ENCODE results near the gene POPDC2. TPM values are rescaled to one million over a fixed set of nuclear protein-coding genes. Genes with fewer than 3 reads are reported as not detected.

Gene POPDC2
- total RNA-seq, 1 donor from 2014 or later: 2.6 TPM

DNA sequence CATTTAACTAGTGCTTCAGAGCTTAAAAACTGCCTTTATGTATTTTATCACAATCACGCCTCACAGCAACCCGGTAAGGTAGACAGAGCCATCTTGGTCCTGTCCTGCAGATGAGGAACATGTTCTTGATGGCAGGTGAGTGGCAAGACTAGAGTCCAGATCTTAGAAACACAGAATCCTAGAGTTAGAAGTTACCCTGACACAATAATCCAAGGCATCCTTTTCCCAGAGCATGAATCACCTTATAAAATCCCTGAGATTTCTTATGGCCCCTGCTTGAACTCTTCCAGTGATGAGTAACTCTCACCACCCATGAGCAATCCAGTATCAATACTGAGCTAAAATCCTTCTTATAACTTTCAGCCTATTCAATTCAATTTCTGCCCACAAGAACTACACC is 16.9 kb downstream of the POPDC2 start:
- intact Hi-C loops (cut with micrococcal nuclease): no loop called here

DNA sequence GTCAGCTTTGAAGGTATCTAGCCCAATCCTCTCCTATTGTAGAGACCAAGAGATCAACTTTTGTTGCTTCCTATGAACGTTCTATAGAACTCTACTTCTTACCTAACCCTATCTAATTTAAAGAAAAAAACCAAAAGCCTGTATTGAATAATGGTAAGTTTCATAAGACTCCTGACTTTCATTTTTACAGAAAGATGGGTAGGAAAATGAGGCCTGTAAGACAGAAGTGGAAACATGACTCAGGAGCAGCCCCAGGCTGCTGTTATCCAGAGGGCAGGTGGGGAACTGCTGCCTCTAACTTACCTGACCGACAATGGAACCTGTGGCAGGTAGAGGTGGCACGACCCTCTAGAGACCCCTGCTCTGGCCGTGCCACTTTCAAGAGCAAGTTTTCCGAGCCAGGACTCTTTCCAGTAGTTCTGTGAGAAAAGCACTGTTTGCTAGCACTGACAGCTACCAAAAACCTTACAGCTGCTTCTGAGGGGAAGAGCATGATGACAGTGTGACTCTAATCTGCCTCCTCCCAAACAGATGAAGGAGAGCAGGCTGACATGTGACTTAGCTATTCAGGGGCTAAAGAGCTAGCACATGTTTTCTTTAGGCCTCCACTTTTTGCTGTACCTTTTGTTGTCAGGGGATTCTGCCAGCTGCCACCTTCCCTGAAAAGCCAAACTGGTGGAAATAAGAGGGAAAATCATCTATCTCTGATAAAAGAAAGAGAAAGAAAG is 17.5 kb downstream of the POPDC2 start:
- intact Hi-C loops (cut with micrococcal nuclease): no loop called here

DNA sequence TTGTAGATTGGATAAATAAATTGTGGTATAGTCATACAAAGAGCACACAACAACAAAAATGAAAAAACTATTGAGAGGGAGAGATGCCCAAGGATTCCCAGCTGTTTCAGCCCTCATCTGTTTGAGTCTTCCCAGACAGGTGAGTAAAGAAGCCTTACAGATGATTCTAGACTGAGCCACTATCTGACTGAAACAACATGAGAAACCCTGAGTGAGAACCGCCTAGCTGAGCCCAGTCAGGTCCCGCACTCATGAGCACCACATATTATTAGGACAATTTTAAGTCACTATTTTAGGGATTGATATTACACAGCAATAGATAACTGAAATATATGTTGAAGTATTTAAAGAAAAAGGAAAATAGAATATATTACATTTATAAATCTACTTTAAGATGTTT is 19.0 kb downstream of the POPDC2 start:
- intact Hi-C loops (cut with micrococcal nuclease): no loop called here

DNA sequence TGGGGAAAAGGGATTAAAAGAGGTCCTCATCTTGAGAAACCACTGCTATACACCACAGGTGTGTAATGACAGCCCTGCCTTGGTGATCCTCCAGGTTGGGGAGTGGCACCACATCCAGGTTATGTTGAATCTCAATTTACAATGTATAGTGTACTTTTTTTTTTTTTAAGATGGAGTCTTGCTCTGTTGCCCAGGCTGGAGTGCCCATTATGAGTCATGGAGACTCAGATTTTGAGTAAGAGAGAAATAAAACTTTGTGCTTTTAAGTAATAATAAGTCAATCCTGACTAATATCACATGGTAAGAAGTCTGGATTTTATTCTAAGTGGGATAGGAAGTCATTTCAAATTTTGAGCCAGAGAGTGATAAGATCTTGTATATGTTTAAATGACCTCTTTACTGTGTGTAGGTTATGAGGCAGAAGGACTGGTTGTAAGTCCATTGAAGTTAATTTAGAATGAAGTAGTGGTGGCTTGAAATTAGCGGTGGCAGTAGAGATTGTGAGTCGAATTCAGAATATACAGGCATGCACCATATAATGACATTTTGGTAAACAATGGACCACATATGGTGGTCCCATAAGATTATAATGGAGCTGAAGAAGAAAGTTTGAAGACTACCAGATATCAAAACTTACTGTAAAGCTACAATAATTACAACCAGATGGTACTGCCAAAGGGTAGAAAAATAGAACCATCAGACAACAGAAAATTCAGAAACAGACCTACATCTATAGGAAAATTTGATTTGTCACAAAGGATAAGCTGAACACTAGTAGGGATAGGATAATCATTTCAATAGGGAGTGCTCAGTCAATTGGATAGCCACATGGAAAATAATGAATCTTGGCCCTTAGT is 20.7 kb downstream of the POPDC2 start:
- intact Hi-C loops (cut with micrococcal nuclease): loop anchor here (1.0 to 5.0 kb wide), 9 partner anchors 38 to 455 kb away; partner anchors contain the start of genes B4GALT4, COX17, GSK3B and POGLUT1

DNA sequence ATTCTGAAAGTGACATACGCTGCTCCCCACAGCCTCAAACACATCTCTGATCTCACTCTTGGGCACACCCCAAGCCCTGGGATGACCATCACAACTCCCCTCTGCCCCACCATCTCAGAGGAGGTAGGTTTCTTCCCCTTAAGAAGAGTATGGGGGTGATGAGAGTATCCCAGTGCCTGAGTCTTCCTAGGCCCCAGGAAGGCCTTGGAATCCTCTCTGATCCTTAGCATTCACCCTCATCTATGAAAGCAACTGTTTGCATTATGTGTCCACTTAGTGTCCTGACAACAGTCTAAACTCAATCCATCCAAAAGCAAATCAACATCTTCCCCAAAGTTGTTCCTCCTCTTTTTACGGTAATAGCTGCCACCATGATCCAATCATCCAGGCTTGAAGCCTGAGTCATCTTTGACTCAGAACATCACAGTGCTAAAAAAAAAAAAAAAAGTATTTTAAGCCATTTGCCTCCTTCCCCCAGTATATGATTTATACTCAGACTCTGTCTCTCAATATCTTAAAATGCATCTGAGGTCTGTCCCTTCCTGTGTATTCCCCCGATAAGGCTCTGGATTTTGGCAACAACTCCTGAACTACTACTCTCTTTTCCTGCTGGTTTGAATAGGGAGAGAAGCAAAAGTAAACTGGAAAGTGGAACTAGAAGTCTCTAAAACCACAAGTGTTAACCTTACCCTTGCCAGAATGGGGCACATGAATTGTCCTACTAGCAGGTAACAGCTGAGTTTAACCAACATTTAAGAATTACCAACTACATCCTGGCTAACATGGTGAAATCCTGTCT is 22.5 kb downstream of the POPDC2 start:
- intact Hi-C loops (cut with micrococcal nuclease): loop anchor here (1.0 to 5.0 kb wide), 8 partner anchors 9 to 457 kb away; partner anchors contain the start of genes B4GALT4, GSK3B, TIMMDC1 and TMEM39A

DNA sequence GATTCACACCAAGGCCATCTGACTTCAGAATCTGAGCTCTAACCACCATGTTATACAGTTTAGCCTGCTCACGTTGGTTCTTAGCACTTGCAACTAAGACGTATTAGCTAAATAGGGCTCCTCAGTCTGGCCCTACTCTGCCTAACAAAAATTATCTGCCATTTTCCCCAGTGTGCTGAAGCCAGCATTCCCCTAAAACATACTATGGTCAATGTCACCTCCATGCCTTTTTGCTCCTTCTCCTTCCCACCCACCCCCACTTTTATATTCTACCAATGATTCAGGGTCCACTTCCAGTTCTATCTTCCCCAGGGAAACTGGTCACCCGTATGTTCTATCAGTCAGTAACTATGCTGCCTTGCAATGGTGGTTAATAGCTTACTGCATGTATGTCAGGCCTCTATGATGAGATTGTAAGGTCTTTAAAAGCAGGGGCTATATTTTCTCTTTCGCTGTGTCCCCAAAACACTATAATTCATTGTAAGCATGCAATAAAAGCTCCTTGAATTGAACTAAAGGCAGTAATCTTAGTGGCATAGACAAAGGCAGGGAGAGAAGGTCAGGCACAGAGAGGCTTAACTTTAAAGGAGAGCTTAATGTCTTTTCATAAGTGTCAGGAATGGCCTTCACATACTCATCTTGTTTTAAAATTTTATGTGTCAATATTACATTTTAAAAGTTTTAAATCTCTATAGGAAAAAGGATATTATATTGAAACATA is 23.3 kb downstream of the POPDC2 start:
- intact Hi-C loops (cut with micrococcal nuclease): loop anchor here (1.0 to 5.0 kb wide), 4 partner anchors 8 to 395 kb away; partner anchors contain the start of gene B4GALT4

DNA sequence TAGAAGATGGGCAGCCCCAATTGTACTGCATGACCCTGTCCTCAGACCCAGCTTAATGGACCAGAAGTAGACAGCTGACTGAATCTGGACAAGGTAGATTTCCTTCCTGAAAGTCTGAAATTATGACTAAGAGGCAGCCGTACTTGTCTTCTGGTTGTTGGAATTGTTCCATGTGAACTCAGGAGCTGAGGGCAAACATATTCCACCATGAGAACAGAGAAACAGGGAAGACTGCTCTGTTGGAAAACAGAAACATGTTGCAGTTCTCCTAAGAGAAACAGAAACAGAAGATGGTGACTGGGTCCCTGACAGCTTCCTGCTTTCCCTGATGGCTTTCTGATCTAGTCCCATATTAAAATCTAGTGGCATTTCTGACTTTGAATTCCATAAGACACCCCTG is 24.1 kb downstream of the POPDC2 start:
- intact Hi-C loops (cut with micrococcal nuclease): loop anchor here (5.0 kb wide), 3 partner anchors 54 to 394 kb away; partner anchors contain the start of gene B4GALT4

DNA sequence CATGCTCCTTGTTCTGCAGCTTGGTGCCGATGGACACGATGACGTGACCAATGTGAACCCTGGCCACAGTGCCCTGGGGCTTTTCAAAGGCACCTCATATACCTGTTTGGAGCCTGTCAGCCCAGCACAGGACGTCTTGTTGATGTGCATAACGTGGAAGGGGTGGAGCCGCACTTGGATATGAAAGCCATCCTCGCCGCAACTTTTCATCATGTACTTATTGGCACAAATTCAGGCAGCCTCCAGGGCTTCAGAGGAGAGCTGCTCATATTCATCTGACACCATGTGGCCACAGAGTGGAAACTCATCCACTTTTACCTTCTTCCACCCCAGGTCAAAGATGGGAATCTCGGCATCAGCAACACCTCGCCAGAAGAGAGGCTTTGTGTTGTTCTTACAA is 24.7 kb downstream of the POPDC2 start:
- intact Hi-C loops (cut with micrococcal nuclease): loop anchor here (5.0 kb wide), 3 partner anchors 53 to 393 kb away; partner anchors contain the start of gene B4GALT4

DNA sequence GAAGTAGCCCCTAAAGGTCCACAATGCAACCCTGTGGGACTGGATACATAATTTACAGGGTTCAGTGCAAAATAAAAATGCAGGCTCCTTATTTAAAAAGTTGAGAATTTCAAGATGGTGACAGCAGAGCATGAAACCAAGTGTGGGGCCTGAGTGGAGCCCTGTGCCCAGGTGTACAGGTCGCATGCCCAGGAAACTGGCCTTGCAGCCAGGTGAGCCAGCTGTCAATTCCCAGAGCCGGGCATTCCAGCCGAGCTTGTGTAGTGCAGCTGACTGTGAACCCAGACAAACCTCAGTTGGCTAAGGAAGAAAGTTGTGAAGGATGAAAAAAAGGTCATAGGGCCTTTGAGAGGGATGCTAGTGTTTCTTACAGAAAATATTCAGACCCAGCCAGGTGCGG is 27.6 kb downstream of the POPDC2 start:
- intact Hi-C loops (cut with micrococcal nuclease): no loop called here

DNA sequence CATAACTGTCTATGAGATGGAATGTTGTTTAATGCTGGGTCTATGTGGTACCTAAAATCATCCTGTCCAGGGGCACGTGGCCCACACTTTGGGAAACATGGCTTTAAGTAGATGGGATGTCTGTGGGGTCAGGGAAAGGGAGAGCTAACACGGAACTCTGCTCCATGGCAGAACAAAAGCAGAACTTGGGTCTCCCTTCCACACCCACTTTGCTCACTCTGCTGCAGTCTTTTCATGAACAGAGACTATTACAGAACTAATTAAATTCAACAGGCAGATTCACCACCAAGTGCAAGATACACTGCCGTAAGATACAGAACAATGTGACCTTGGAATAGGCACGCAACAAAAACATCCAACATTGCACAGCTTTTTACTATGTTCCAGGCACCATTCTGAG is 28.2 kb downstream of the POPDC2 start:
- intact Hi-C loops (cut with micrococcal nuclease): no loop called here

DNA sequence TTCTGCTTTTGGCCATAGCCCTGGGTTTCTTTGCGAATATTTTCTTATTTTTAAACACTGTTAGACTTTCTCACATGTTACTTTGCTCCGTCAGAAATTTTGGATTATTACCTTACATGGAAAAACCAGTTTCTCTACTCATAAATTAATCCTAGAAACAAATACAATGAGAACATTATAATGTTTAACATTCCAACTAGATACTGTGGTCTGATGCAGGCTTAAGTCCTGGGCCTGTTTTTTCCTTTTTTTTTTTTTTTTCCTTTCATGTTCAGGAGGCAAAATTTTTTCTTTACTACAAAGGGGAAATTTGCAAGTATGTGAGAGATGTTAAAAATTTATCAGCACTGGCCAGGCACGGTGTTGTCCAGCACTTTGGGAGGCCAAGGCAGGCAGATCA is 28.9 kb downstream of the POPDC2 start:
- intact Hi-C loops (cut with micrococcal nuclease): no loop called here

DNA sequence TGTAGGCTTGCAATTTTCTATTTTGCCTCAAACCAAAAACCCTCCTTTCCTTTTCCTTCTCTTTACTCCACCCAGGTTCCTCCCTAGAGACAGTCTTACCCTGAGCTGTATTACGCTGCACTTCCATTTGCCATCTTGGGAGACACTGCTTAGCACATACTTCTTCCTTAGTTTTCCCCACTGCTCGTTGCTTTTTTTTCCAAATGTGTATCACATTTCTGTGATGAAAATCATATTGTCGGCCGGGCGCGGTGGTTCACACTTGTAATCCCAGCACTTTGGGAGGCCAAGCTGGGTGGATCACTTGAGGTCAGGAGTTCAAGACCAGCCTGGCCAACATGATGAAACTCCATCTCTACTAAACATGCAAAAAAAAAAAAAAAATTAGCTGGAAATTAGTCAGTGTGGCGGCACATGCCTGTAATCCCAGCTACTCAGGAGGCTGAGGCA is 29.5 kb downstream of the POPDC2 start:
- intact Hi-C loops (cut with micrococcal nuclease): no loop called here

DNA sequence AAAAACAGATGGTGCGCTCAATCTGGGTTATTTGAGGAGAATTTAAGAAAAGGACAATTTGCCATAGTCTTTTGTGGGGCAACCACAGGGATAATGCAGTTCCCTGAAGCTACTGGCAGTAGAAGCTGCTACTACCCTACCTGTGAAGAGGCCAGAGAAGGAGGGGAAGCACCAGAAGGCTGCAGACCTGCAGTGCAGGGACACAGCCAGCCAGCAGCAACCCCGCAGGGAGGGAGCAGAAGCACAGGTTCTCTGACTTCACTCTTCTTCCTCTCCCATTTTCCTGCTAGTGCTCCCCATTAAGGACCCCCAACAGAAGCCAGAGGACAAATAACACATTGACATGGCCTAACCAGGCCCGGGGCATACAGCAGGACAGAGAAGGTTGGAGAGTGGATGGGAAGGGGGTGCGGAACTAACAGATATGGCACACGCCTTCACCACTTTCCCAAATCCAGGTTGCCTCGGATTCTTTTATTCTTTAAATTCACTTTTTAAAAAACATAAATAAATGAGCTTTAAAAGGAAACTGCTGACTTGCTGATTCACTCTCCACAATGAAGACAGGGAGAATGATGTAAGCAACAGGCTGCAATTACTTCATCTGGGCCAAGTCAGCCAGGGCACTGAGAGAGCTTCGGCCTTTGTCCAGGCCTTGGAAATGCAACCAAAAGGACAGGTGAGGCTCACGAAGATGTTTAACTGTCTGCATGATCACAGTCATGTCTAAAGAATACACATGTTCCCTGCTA is 30.1 kb downstream of the POPDC2 start:
- intact Hi-C loops (cut with micrococcal nuclease): no loop called here

DNA sequence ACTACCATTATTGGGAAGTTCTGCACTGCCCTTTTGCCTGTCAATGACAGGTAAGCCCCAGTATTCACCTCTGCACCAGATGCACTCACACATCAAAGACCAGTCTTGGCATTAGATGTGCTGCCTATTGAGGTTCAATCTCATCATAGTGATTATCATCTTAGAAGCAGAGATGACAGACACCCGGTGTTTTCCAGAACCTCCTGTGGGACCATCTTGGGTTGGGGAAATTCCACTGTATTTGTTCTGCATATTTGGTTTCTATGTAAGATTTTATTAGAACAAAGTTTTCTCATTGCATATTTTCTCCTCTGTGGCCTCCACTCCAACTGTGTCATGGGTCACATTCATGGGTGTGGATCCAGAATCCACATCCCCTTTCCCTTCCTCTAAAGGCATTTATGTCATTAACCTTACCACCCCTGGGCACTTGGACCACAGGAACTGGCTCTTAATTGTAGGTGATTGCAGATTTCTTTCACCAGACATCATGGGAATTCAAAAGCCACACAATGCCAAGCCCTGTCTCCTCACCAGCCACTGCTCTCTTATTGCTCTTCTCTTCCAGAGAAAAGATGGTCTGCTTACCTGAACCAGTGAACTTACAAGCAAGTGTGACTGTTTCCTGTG is 31.5 kb downstream of the POPDC2 start:
- intact Hi-C loops (cut with micrococcal nuclease): loop anchor here (1.0 kb wide), 1 partner anchor 8 kb away; no protein-coding TSS in a partner anchor

DNA sequence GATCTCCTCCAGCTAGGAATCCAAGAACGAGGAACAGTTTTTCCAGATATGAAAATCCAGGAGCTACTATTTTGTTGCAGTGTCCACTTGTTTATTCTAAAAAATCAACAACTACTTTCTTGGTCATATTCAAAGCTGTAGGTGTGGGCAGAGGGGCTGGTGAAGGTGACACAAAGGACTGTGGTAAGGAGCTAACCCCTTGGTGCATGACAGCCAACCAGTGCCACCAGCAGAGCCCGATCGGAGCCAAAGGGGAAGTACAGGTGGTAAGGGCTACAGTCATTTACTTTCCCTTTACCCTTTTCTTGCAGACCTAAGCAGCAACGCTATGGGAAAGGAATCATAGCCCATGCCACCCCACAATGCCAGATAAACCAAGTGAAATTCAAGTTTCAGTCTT is 32.0 kb downstream of the POPDC2 start:
- intact Hi-C loops (cut with micrococcal nuclease): no loop called here

DNA sequence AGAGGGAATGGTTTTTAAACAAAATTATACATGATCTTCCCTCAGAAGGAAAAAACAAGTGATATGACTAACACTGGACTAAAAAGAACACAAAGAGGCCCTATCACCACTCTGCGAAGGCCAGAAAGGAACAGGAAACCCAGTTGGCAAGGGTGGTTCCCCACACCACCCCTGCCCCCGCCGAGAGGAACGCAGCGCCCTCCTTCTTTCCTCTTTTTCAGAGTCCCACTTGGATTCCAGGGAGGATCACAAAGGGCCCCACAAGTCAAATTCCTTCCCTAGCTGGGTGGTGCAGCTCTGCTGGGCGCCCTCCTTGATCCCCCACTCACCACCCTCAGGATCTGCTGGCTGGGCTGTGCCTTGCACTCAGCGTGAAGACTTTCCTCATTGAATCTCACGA is 32.9 kb downstream of the POPDC2 start:
- intact Hi-C loops (cut with micrococcal nuclease): no loop called here

DNA sequence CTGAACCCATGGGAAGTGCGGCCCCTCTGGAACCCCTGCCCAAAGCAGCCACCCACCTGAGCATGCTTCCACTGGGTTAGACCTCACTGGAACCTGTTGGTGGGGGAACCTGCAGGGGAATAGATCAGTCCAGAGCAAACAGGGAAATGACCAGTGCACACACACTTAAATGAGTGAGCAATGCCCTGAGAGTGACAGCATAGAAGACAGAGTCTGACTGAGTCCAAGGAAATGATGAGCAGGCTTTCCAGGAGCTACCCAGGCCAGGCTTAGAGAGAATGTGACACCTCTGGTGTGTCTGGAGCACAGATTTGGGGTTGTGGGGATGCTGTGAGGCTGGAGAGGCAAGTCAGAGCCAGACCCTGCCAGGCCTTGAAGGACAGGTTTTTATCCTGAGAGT is 34.2 kb downstream of the POPDC2 start:
- intact Hi-C loops (cut with micrococcal nuclease): no loop called here

DNA sequence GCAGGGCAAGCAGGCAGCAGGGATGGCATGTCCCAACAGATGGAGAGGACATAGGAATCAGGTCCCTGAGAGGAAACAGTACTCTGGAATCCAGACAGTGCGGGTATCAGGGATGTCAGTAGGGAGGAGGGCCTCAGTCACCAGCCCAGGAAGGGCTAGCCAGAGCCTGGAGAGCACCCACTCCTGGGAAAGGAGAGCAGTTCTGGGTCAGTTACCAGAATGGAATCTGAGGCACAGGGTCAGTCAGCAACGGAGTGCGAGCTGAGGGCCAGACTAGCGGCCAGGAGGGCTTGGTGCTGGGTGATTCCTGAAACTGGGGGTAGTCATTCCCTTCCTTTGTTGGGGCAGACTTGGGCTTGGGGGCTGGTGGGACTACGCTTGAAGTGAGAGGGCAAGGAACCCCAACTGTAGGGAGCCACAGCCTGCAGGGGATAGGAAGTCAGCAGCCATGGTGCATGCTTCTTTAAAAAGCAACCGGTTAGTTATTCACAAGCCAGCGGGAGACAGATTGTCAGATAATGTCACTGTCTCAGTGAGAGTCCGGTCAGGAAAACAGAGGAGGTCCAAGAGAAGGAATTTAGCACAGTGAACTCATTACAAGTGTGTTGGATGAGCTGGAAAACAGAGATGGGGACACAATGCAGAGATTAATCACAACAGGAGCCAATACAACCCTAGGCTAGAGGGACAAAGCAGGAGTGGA is 34.8 kb downstream of the POPDC2 start:
- intact Hi-C loops (cut with micrococcal nuclease): no loop called here

Measured in T-helper 2 cell treated with Interferon-gamma antibody and Interleukin-4, amounts not matched to agents 100 ng/mL and 5 ng/mL, for 36 hours (primary cell).